COR-L47 (cell line): ENCODE data around the gene JPH2.
"Not testable (repeated sequence)": the region's sequence is repeated elsewhere in the genome, so short reads cannot be mapped to it uniquely, and the experiment has no call there.

Experiments
- DNase-seq: peaks from one replicate; lab custom pipeline; 2025; lab: John Stamatoyannopoulos, UW

JPH2 gene

GRCh38 chr20:44187054-44187771 is at the start of gene JPH2:
Gene JPH2 (minus strand): TSS chr20:44187188. CDS start chr20:44186705, 483 bp downstream.
- no peak for DNase-seq

- DNase-seq, result no peak
Observed at GRCh38 chr20:44235702-44236101, 48.7 kb upstream of the JPH2 start.

DNA sequence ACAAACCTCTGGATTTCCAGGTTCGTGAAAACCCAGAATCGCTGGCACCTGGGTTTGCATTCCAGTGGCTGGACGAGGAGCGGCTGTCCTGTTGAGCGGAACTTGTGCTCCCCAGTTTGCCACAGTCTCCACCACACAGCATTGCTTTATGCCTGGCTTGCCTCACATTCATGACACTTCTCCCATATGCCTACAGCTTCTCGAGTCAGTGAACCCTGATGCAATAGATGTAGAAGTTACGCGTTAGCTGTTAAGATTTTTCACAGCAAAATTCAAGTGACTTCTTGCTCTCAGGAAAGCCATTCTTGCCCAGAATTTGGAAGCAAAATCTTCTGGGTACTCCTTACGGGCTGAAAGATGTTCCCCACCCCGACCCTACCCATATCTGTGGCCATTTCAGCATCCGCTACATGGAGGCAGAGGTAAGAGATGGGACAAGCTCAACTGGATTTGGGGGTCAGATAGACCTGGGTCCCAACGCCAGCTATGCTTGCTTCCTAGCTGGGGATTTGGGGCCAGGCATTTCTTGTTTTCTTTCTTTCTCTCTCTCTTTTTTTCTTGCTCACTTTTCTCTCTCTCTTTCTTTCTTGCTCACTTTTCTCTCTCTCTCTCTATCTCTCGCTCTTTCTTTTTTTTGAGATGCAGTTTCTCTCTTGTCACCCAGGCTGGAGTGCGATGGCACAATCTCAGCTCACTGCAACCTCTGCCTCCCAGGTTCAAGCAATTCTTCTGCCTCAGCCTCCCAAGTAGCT is 47.8 kb upstream of the JPH2 start:
- no peak for DNase-seq

GRCh38 chr20:44233436-44234016 is 46.5 kb upstream of the JPH2 start:
- DNase-seq, result no peak

DNA sequence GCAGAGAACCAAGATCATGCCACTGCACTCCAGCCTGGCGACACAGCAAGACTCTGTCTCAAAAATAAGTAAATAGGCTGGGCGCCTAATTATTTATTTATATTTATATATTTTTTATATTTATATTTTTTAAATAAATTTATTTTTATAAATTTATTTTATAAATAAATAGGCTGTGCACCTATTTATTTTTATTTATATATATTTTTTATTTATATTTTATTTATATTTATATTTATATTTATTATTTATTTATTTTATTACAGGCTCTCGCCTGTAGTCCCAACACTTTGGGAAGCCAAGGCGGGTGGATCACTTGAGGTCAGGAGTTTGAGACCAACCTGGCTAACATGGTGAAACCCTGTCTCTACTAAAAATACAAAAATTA is 45.5 kb upstream of the JPH2 start:
- DNase-seq, result not testable (repeated sequence)

- no peak for DNase-seq
Observed at GRCh38 chr20:44231713-44232468, 44.9 kb upstream of the JPH2 start.

DNA sequence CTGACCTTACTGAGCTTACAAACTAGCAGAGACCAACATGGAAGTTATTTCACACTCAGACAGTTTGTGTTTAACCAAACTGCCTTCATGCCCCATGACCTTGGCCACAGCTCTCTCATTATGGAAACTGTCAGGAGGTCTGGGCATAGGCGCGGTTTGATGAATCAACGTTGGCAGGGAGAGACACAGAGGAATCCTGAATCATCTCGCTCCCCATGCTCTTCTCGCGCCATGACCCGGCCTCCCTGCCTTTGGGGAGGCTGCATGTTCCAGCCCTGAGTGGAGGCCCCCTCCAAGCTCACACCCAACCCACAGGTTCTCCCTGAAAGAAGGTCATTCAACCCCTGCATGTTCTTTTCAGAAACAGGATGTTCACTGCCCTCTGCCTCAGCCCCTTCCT is 44.2 kb upstream of the JPH2 start:
- no peak for DNase-seq

DNA sequence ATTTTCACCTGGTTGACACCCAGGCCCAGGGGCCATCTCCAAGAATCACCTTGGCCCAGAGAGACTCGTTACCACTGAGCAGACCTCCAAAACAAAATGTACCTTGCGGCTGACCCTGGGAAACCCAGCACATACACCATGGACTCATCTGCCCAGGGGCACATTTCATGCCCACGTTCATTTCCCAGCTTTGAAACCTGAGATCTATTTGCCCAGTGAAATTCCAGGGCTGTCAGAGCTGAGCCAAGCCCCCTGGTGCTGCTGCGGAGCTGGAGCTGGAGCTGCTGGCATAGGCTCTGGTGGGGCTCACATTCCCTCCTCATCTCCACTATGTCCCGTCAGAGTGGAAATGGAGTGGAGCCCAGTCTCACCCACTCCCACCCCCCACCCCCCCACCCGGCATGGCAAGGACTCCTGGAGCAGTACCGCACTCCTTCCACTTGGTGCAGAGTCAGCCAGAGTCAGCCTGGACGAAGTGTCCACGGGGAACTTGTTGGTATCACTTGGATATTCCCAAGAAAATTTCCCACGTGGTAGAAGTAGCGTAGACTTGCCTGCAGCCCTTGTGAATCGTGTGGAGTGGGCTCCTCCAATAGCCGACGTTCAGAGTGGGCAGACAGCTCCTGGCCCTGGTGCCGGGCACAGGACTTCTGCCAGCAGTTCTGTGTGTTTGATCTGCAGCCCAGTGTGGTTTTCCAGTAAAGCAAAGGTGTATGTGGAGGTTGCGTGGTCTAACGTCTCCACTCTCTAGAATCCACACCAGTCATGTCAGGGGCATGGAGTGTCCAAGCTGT is 41.7 kb upstream of the JPH2 start:
- no peak for DNase-seq

- DNase-seq, result no peak
Observed at GRCh38 chr20:44224637-44225036, 37.6 kb upstream of the JPH2 start.

GRCh38 chr20:44223721-44224120 is 36.7 kb upstream of the JPH2 start:
- DNase-seq, result no peak

DNA sequence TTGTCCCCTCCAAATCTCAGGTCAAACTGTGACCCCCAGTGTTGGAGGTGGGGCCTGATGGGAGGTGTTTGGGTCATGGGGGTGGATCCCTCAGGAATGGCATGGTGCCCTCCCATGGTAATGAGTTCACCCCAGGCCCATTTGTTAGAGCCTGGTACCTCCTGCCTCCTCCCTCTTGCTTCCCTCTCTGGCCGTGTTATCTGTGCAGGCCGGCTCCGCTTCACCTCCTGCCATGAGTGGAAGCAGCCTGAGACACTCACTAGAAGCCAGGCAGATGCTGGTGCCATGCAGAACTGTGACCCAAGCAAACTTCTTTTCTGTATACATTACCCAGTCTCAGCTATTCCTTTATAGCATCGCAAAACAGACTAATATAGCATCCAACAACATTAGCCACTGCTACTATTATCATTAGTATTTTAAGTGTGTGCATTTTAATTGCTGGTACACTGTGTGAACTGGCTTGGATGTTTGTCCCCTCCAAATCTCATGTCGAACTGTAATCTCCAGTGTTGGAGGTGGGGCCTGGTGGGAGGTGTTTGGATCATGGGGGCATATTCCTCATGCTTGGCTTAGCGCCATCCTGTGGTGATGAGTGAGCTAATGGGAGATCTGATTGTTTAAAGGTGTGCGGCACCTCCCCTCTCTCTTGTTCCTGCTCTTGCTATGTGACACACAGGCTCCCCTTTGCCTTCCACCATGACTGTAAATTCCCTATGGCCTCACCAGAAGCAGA is 35.8 kb upstream of the JPH2 start:
- no peak for DNase-seq

DNA sequence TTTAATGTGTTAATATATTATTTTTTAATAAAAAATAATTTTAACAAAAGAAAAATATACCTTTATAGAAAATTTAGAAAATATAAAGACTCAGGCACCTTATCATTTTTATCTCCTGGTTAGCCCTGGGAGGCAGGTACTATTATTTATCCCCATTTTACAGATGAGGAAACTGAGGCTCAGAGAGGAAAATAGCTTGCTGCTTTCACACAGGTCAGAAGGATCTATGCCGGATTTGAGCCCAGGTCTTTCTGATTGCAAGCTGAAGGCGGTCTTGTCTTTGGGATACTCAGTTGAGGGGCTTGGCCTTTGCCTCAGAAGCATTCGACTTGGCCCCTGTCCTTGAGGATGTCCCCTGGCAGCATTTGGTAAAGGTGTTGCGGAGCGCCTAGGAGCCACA is 35.0 kb upstream of the JPH2 start:
- no peak for DNase-seq

GRCh38 chr20:44221368-44221954 is 34.5 kb upstream of the JPH2 start:
- DNase-seq, result no peak

DNA sequence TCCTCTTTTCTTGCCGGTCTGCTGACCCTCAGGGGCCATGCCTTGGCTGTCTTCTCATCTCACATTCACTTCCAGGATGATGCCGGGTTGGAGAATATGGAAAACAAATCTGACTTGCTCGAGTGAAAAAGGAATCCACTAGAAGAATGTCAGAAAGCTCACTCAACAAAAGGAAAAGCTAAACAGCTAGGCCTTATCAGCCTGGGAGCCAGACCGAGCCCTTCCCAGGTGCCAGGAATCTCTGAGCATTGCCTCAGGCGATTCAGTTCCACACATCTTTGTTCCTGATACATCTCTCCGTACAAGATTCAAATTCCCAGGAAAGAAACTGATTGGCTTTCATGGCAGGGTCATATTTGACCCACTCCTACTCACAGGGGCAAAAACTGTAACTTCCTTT is 32.8 kb upstream of the JPH2 start:
- no peak for DNase-seq

- no peak for DNase-seq
Observed at GRCh38 chr20:44219170-44219730, 32.3 kb upstream of the JPH2 start.

DNA sequence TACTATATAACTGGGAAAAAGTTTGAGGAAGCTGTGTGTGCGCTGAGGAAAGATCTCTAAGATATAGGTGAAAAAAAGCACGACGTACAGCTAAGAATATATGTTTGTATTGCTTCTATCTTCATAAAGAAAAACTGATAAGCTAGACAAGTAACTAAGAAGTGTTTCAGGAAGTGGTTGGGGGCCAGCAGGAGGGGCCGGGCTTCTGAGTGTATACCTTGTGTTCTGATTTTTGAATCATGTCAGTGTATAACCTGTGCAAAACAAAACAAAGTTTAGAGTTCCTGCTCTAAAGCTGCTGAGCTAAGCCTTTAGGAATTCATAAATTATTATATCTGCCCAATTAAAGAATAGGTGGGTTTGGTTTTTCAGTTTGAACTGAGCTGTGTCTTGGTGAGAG is 31.5 kb upstream of the JPH2 start:
- no peak for DNase-seq

DNA sequence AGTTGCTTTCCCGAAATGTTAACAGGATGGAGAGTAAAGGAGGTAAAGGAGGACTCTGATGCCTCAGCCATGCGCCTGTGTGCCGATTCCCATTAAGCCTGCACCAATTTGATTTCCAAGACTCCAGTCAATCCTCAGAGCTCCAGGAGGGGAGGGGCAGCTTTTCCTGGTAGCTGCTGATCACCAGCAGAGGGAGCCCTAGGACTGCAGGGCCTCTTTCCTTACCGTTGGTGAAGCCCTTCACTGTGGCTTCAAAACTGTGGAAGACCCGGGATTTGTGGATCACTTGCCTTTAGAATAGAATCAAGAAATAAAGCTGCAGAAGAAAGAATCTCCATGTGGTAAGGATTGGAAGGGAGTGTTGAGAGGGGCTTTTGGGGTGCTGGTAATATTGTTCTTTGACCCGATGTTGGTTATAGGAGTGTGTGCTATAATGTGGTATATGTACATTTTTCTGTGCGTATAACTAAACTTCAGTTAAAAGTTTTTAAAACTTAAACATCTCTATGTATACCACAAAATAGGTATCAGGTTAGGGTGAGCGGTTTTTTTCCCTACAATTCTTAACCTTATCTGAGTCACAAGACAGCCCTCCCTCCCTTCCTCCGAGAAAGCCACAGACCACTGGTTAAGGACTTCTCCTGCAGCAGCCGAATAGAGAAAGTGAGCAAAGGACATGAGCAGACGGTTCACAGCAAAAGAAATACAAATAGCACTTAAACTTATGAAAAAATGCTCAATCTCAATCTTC is 30.5 kb upstream of the JPH2 start:
- DNase-seq, result peak; percentile 63

DNA sequence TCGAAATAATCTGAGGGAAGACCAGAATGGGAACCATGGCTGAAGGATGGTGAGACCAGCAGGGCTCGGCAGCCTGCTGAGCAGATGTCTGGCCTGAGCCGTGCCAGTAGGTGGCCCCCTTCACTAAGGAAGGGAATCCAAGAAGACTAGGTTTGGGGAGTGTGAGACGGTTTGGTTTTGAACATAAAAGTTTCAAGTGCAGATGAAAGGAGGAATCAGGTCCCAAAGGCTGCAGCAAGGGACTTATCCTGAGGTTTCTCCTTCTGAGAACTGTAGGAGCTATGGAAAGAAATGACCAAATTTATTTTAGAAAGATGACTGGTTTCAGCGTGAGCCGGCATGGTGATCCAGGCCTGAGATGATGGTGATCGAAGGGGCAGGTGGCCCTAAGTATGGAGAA is 28.1 kb upstream of the JPH2 start:
- peak; percentile 51 for DNase-seq

GRCh38 chr20:44212792-44213191 is 25.8 kb upstream of the JPH2 start:
- no peak for DNase-seq
